Measurements from ENCODE around the gene PEAK1. TPM values are rescaled to one million over a fixed set of nuclear protein-coding genes. Genes with fewer than 3 reads are reported as not detected.

Gene PEAK1
- total and polyA plus RNA-seq, 2 donors (not counting 3 experiments of a cell fraction or from before 2014, with no cell fraction given) = 17.9 to 91.9 TPM

DNA sequence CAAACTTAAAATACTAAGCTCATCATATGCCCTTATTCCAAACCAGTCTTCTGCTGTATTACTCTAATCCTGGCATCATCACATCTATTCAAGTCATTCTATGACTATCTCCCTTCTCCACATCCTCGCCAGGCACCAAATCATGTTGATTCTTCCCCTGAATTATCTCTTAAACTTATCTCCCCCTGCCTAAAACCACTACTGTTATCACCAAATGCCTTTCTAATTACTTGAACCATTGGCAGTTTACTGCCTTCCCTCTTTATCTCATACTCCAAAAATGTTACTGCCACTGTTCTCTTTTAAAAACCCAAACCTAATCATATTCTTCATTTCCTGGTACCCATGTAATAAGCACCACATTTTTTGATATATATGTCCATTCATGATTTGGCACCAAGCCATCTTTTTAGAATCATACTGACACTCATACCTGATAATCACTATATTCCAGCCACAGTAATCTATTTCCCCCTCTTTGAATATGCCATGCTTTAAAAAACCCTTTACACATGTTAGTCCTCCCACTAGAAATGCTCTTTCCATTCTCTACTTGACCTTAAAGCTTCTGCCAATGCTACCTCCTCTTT is 126.8 kb downstream of the PEAK1 start:
- dilution Hi-C loops (cut with MboI; ENCODE audit: extremely low pct_ligation_motif_present, low sequenced_read_pairs) (no loop called here), intact Hi-C loops (cut with micrococcal nuclease) (no loop called here)
- H3K36me3 ChIP-seq (ENCODE audit: control insufficient read depth in 2 of 2, extremely low read depth in 1 of 2, insufficient read depth in 2 of 2, low read length in 2 of 2) = no peaks in the 10 kb centered on the region
- H3K79me2 ChIP-seq (ENCODE audit: control insufficient read depth, insufficient read depth, low read length) = peaks cover 23% of the 10 kb centered on the region
- no peaks in the 10 kb centered on the region for H3K9me1 ChIP-seq (replicated peaks; ENCODE audit: control insufficient read depth, extremely low read depth, insufficient read depth, low read length)
- H4K20me1 ChIP-seq (replicated peaks; ENCODE audit: control insufficient read depth, extremely low read depth, insufficient read depth, low read length) = no peaks in the 10 kb centered on the region
- H3K27ac ChIP-seq (ENCODE audit: insufficient read depth, low read depth, low read length) = no peak overlapping the region
- FAIRE-seq (no peak), DNase-seq (ENCODE audit: low read depth, low spot score) (no peak)
- H3K4me3 ChIP-seq (replicated peaks in 1 of 3; ENCODE audit: insufficient read depth in 1 of 3, low read depth in 1 of 3, low read length in 3 of 3) = no peak overlapping the region
- no peaks in the 10 kb centered on the region for H3K4me1 ChIP-seq (ENCODE audit: control insufficient read depth, extremely low read depth, insufficient read depth, low read length)
- H2AFZ ChIP-seq (ENCODE audit: low read depth, low read length) = no peak overlapping the region
- CTCF ChIA-PET = no interaction called here
- no peak for TF ChIP-seq GATA2 (IDR thresholded peaks at IDR 0.05; ENCODE audit: insufficient read depth, insufficient read length, low read depth, low read length)
- no peak for TF ChIP-seq POLR2AphosphoS5 (IDR thresholded peaks at IDR 0.05; ENCODE audit: insufficient read depth, low read depth, low read length)
- no peak for TF ChIP-seq POLR2A (IDR thresholded peaks at IDR 0.05; ENCODE audit: low read depth, low read length)
- no peak for TF ChIP-seq JUN (IDR thresholded peaks at IDR 0.05; ENCODE audit: borderline replicate concordance, insufficient read depth, insufficient read length, low read depth)
- no peak for TF ChIP-seq FOS (IDR thresholded peaks at IDR 0.05; ENCODE audit: borderline replicate concordance, insufficient read depth, low read length)
- TF ChIP-seq EZH2 (IDR thresholded peaks at IDR 0.05; ENCODE audit: borderline replicate concordance, low read depth, low read length, severe bottlenecking) = no peak
- no peak for TF ChIP-seq MYC (IDR thresholded peaks at IDR 0.05; ENCODE audit: low read depth, low read length)
- TF ChIP-seq, protein P1, sequence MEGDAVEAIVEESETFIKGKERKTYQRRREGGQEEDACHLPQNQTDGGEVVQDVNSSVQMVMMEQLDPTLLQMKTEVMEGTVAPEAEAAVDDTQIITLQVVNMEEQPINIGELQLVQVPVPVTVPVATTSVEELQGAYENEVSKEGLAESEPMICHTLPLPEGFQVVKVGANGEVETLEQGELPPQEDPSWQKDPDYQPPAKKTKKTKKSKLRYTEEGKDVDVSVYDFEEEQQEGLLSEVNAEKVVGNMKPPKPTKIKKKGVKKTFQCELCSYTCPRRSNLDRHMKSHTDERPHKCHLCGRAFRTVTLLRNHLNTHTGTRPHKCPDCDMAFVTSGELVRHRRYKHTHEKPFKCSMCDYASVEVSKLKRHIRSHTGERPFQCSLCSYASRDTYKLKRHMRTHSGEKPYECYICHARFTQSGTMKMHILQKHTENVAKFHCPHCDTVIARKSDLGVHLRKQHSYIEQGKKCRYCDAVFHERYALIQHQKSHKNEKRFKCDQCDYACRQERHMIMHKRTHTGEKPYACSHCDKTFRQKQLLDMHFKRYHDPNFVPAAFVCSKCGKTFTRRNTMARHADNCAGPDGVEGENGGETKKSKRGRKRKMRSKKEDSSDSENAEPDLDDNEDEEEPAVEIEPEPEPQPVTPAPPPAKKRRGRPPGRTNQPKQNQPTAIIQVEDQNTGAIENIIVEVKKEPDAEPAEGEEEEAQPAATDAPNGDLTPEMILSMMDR (IDR thresholded peaks at IDR 0.05; ENCODE audit: extremely low read depth in 1 of 2, insufficient read depth in 1 of 2, low read depth in 1 of 2, low read length in 2 of 2) = no peak
- TF ChIP-seq, protein P2, sequence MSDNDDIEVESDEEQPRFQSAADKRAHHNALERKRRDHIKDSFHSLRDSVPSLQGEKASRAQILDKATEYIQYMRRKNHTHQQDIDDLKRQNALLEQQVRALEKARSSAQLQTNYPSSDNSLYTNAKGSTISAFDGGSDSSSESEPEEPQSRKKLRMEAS (IDR thresholded peaks at IDR 0.05; ENCODE audit: insufficient read depth, insufficient read length) = no peak
- no peaks in the 10 kb centered on the region for H3K27me3 ChIP-seq (ENCODE audit: control insufficient read depth in 2 of 2, insufficient read depth in 2 of 2, low read length in 2 of 2)
- no peak overlapping the region for H3K9ac ChIP-seq (replicated peaks; ENCODE audit: extremely low read depth, insufficient read depth, low read length)
- no TSS peak for BruUV-seq (replicated peaks)
- H3K9me3 ChIP-seq (replicated peaks; ENCODE audit: control insufficient read depth, insufficient read depth, low read length) = no peaks in the 10 kb centered on the region
- POLR2A ChIA-PET = no interaction called here
- no peak overlapping the region for H3K4me2 ChIP-seq (ENCODE audit: insufficient read depth, low read length)
